HEK293 (cell line): Measurements from ENCODE around the gene ALB.

Experiments
- CTCF ChIA-PET: fragments of 350-600 bp; formaldehyde crosslinking; extraction: SDS; loops from one replicate; lab custom pipeline; 2021; ENCODE audit warnings: antibody characterized with exemption; lab: Yijun Ruan, JAX
- POLR2A ChIA-PET: fragments of 300-600 bp; formaldehyde crosslinking; extraction: SDS; loops from one replicate; lab custom pipeline; 2020; ENCODE audit warnings: antibody characterized with exemption, inconsistent platforms; lab: Yijun Ruan, JAX
- H3K27ac ChIP-seq: fragments of 200-500 bp; sonication (Bioruptor generic); 2 replicates; pipeline ENCODE4 v1.5.1; 2014; ENCODE audit warnings: low read depth, low read length, control low read depth, inconsistent platforms; ENCODE audit errors: extremely low read depth
- H3K36me3 ChIP-seq, 2 experiments: fragments of 200-500 bp in 1 of 2; sonication (Bioruptor generic) in 1 of 2; 1 replicate in 1 of 2; 2 replicates in 1 of 2; pipeline ENCODE4 v1.5.1; 2014 to 2017; ENCODE audit warnings: inconsistent platforms in 2 of 2, low read length in 2 of 2; ENCODE audit not compliant: control insufficient read depth in 2 of 2, insufficient read depth in 1 of 2
- H3K4me1 ChIP-seq: fragments of 200-500 bp; sonication (Bioruptor generic); 2 replicates; pipeline ENCODE4 v1.5.1; 2014; ENCODE audit warnings: mild to moderate bottlenecking, low read length, inconsistent platforms; ENCODE audit not compliant: control insufficient read depth, insufficient read depth
- H3K4me3 ChIP-seq: 2 replicates; pipeline ENCODE4 v1.5.1; 2011; ENCODE audit warnings: low read depth, mild to moderate bottlenecking, control low read depth, low read length, moderate library complexity
- H3K9me3 ChIP-seq: fragments of 200-500 bp; sonication (Bioruptor generic); 2 replicates; pipeline ENCODE4 v1.5.1; 2014; ENCODE audit warnings: low read depth, low read length, inconsistent platforms; ENCODE audit not compliant: control insufficient read depth, insufficient read depth
- HIC1 ChIP-seq: fragments of 450-650 bp; formaldehyde crosslinking; IDR thresholded peaks from 2 replicates; pipeline ENCODE4 v1.5.1; 2016; ENCODE audit warnings: missing biosample characterization, missing genetic modification characterization
- HOXC10 ChIP-seq: sonication (generic); formaldehyde crosslinking; IDR thresholded peaks from 2 replicates; pipeline ENCODE4 v1.8.1; 2023; ENCODE audit warnings: mild to moderate bottlenecking, missing genetic modification reagents
- MEIS1 ChIP-seq: sonication (generic); formaldehyde crosslinking; IDR thresholded peaks from 2 replicates; pipeline ENCODE4 v1.8.1; 2022; ENCODE audit warnings: missing genetic modification reagents, mild to moderate bottlenecking, borderline replicate concordance
- MYNN ChIP-seq: fragments of 450-650 bp; formaldehyde crosslinking; IDR thresholded peaks from 2 replicates; pipeline ENCODE4 v1.5.1; 2016; ENCODE audit warnings: missing biosample characterization, missing genetic modification characterization, borderline replicate concordance
- MZF1 ChIP-seq: fragments of 450-650 bp; formaldehyde crosslinking; IDR thresholded peaks from 2 replicates; pipeline ENCODE4 v1.5.1; 2017; ENCODE audit warnings: missing biosample characterization, missing genetic modification characterization, borderline replicate concordance
- PATZ1 ChIP-seq: fragments of 450-650 bp; formaldehyde crosslinking; IDR thresholded peaks from 2 replicates; pipeline ENCODE4 v1.5.1; 2016; ENCODE audit warnings: missing biosample characterization, missing genetic modification characterization
- SETDB1 ChIP-seq: IDR thresholded peaks from one replicate; pipeline ENCODE4 v1.6.1; 2017; ENCODE audit warnings: mild to moderate bottlenecking, low read length, moderate library complexity, mixed read lengths; ENCODE audit not compliant: insufficient read length
- ZEB2 ChIP-seq: fragments of 450-650 bp; formaldehyde crosslinking; IDR thresholded peaks from 2 replicates; pipeline ENCODE4 v1.5.1; 2016; ENCODE audit warnings: missing biosample characterization, missing genetic modification characterization
- ZNF133 ChIP-seq: fragments of 450-650 bp; formaldehyde crosslinking; IDR thresholded peaks from 2 replicates; pipeline ENCODE4 v1.5.1; 2016; ENCODE audit warnings: missing biosample characterization, missing genetic modification characterization
- ZNF140 ChIP-seq: fragments of 450-650 bp; formaldehyde crosslinking; IDR thresholded peaks from 2 replicates; pipeline ENCODE4 v1.5.1; 2016; ENCODE audit warnings: missing biosample characterization, missing genetic modification characterization
- ZNF157 ChIP-seq: fragments of 450-650 bp; formaldehyde crosslinking; IDR thresholded peaks from 2 replicates; pipeline ENCODE4 v1.5.1; 2016; ENCODE audit warnings: missing biosample characterization, missing genetic modification characterization
- ZNF169 ChIP-seq: fragments of 450-650 bp; formaldehyde crosslinking; IDR thresholded peaks from 2 replicates; pipeline ENCODE4 v1.5.1; 2016; ENCODE audit warnings: missing biosample characterization, missing genetic modification characterization
- ZNF174 ChIP-seq: fragments of 450-650 bp; formaldehyde crosslinking; IDR thresholded peaks from 2 replicates; pipeline ENCODE4 v1.5.0; 2017; ENCODE audit warnings: missing biosample characterization, mild to moderate bottlenecking, missing genetic modification characterization
- ZNF18 ChIP-seq: fragments of 450-650 bp; formaldehyde crosslinking; IDR thresholded peaks from 2 replicates; pipeline ENCODE4 v1.5.1; 2016; ENCODE audit warnings: missing biosample characterization, missing genetic modification characterization
- ZNF19 ChIP-seq: fragments of 450-650 bp; formaldehyde crosslinking; IDR thresholded peaks from 2 replicates; pipeline ENCODE4; 2016; ENCODE audit warnings: missing biosample characterization, missing genetic modification characterization, low read depth
- ZNF2 ChIP-seq: fragments of 450-650 bp; formaldehyde crosslinking; IDR thresholded peaks from 2 replicates; pipeline ENCODE4 v1.5.1; 2016; ENCODE audit warnings: missing biosample characterization, missing genetic modification characterization
- ZNF202 ChIP-seq: fragments of 450-650 bp; formaldehyde crosslinking; IDR thresholded peaks from 2 replicates; pipeline ENCODE4 v1.5.1; 2016; ENCODE audit warnings: missing biosample characterization, missing genetic modification characterization, borderline replicate concordance
- ZNF221 ChIP-seq: fragments of 450-650 bp; formaldehyde crosslinking; IDR thresholded peaks from 2 replicates; pipeline ENCODE4 v1.5.1; 2017; ENCODE audit warnings: missing biosample characterization, missing genetic modification characterization, borderline replicate concordance
- ZNF266 ChIP-seq: fragments of 450-650 bp; formaldehyde crosslinking; IDR thresholded peaks from 2 replicates; pipeline ENCODE4 v1.5.1; 2016; ENCODE audit warnings: missing biosample characterization, missing genetic modification characterization, low read depth
- ZNF292 ChIP-seq: fragments of 450-650 bp; formaldehyde crosslinking; IDR thresholded peaks from 2 replicates; pipeline ENCODE4 v1.5.1; 2016; ENCODE audit warnings: low read depth, missing biosample characterization, missing genetic modification characterization, borderline replicate concordance
- ZNF488 ChIP-seq: fragments of 450-650 bp; formaldehyde crosslinking; IDR thresholded peaks from 2 replicates; pipeline ENCODE4 v1.5.1; 2016; ENCODE audit warnings: missing biosample characterization, missing genetic modification characterization
- ZNF544 ChIP-seq: fragments of 450-650 bp; formaldehyde crosslinking; IDR thresholded peaks from 2 replicates; pipeline ENCODE4 v1.5.0; 2017; ENCODE audit warnings: missing biosample characterization, missing genetic modification characterization
- ZNF670 ChIP-seq: fragments of 450-650 bp; formaldehyde crosslinking; IDR thresholded peaks from 2 replicates; pipeline ENCODE4 v1.5.1; 2016; ENCODE audit warnings: missing biosample characterization, missing genetic modification characterization, low read depth
- ZNF707 ChIP-seq: fragments of 450-650 bp; formaldehyde crosslinking; IDR thresholded peaks from 2 replicates; pipeline ENCODE4 v1.5.1; 2016; ENCODE audit warnings: missing biosample characterization, missing genetic modification characterization
- ZNF792 ChIP-seq: fragments of 450-650 bp; formaldehyde crosslinking; IDR thresholded peaks from 2 replicates; pipeline ENCODE4 v1.5.1; 2016; ENCODE audit warnings: missing biosample characterization, missing genetic modification characterization
- ZNF837 ChIP-seq: fragments of 450-650 bp; formaldehyde crosslinking; IDR thresholded peaks from 2 replicates; pipeline ENCODE4 v1.5.1; 2016; ENCODE audit warnings: missing biosample characterization, missing genetic modification characterization
- ZSCAN16 ChIP-seq: fragments of 450-650 bp; formaldehyde crosslinking; IDR thresholded peaks from 2 replicates; pipeline ENCODE4 v1.5.1; 2016; ENCODE audit warnings: missing biosample characterization, missing genetic modification characterization
- ZSCAN5A ChIP-seq: fragments of 450-650 bp; formaldehyde crosslinking; IDR thresholded peaks from 2 replicates; pipeline ENCODE4 v1.5.1; 2016; ENCODE audit warnings: missing biosample characterization, missing genetic modification characterization

Gene ALB

GRCh38 chr4:73381214-73381613 is 22.9 kb upstream of the ALB start:
- ChIA-PET CTCF (no interaction called here), POLR2A (no interaction called here)
- H3K27ac ChIP-seq, result no peak overlapping the region

GRCh38 chr4:73383452-73383851 is 20.6 kb upstream of the ALB start:
- Histone ChIP-seq H3K4me3 (no peak overlapping the region), H3K36me3 (no peaks in the 10 kb centered on the region), H3K27ac (no peak overlapping the region), H3K4me1 (no peaks in the 10 kb centered on the region), H3K9me3 (no peaks in the 10 kb centered on the region)
- no peak for TF ChIP-seq ZSCAN5A (tag by site-specific recombination)
- TF ChIP-seq ZNF19 (tag by site-specific recombination), result no peak
- no peak for TF ChIP-seq ZNF707 (tag by site-specific recombination)
- TF ChIP-seq ZNF266 (tag by site-specific recombination), result no peak
- no peak for TF ChIP-seq ZNF140
- TF ChIP-seq ZNF2, result no peak
- TF ChIP-seq ZNF292 (tag by site-specific recombination), result no peak
- TF ChIP-seq ZNF202 (tag by site-specific recombination), result no peak
- TF ChIP-seq ZNF792, result no peak
- TF ChIP-seq HOXC10 (CRISPR knock-in tag), result no peak
- TF ChIP-seq ZNF837 (tag by site-specific recombination), result no peak
- TF ChIP-seq ZNF488, result no peak
- no peak for TF ChIP-seq ZNF169 (tag by site-specific recombination)
- TF ChIP-seq ZNF18, result no peak
- TF ChIP-seq ZNF157 (tag by site-specific recombination), result no peak
- TF ChIP-seq ZNF174 (tag by site-specific recombination), result no peak
- TF ChIP-seq ZEB2, result no peak
- no peak for TF ChIP-seq ZNF544 (tag by site-specific recombination)
- POLR2A ChIA-PET, result no interaction called here
- CTCF ChIA-PET, result no interaction called here

More at GRCh38 chr4:73381214-73381613, 22.9 kb upstream of the ALB start:
- Histone ChIP-seq H3K9me3 (no peaks in the 10 kb centered on the region), H3K4me1 (no peaks in the 10 kb centered on the region), H3K36me3 (no peaks in the 10 kb centered on the region), H3K4me3 (no peak overlapping the region)
- no peak for TF ChIP-seq ZNF133
- no peak for TF ChIP-seq SETDB1
- TF ChIP-seq MYNN (tag by site-specific recombination), result no peak

GRCh38 chr4:73387552-73387951 is 16.5 kb upstream of the ALB start:
- POLR2A ChIA-PET, result no interaction called here
- Histone ChIP-seq H3K9me3 (no peaks in the 10 kb centered on the region), H3K36me3 (no peaks in the 10 kb centered on the region), H3K4me3 (no peak overlapping the region), H3K4me1 (no peaks in the 10 kb centered on the region), H3K27ac (no peak overlapping the region)
- CTCF ChIA-PET, result no interaction called here
- TF ChIP-seq MEIS1 (no peak), ZNF707 (tag by site-specific recombination) (no peak), ZSCAN16 (no peak), HIC1 (no peak), ZNF221 (tag by site-specific recombination) (no peak), PATZ1 (tag by site-specific recombination) (no peak), ZNF670 (no peak), MZF1 (tag by site-specific recombination) (no peak)
